HG03520 (cell line): Measurements from ENCODE around the gene KLHL26.

ENCODE experiments used
- ATAC-seq: cut with Tn5 transposase; IDR thresholded peaks from one replicate; pipeline ENCODE4 v1.9.1; 2021; ENCODE audit warnings: mild to moderate bottlenecking, moderate library complexity; ENCODE audit not compliant: unreplicated experiment

Gene KLHL26

GRCh38 chr19:18601875-18602274, 35.0 kb upstream of the KLHL26 start:
- no peak for ATAC-seq

GRCh38 chr19:18603255-18603957, 33.4 kb upstream of the KLHL26 start:
- no peak for ATAC-seq

- ATAC-seq = no peak
Observed at GRCh38 chr19:18603958-18604819, 32.6 kb upstream of the KLHL26 start.

- no peak for ATAC-seq
Observed at GRCh38 chr19:18604820-18605159, 32.0 kb upstream of the KLHL26 start.

- ATAC-seq = no peak
Observed at GRCh38 chr19:18605196-18605545, 31.7 kb upstream of the KLHL26 start.

GRCh38 chr19:18605546-18606280, 31.1 kb upstream of the KLHL26 start:
- ATAC-seq = no peak

- no peak for ATAC-seq
Observed at GRCh38 chr19:18606281-18607225, 30.3 kb upstream of the KLHL26 start, which contains the start of gene CRLF1. CRLF1 (minus strand) TSS chr19:18606799; CDS start chr19:18606656, 143 bp downstream.

GRCh38 chr19:18607226-18608101, 29.4 kb upstream of the KLHL26 start:
- no peak for ATAC-seq

- ATAC-seq = no peak
Observed at GRCh38 chr19:18608102-18608804, 28.6 kb upstream of the KLHL26 start.

GRCh38 chr19:18608805-18609716, 27.8 kb upstream of the KLHL26 start:
- no peak for ATAC-seq

- ATAC-seq = no peak
Observed at GRCh38 chr19:18609717-18610051, 27.1 kb upstream of the KLHL26 start.

- no peak for ATAC-seq
Observed at GRCh38 chr19:18610245-18610555, 26.6 kb upstream of the KLHL26 start.

GRCh38 chr19:18610556-18611326, 26.1 kb upstream of the KLHL26 start:
- ATAC-seq = no peak

GRCh38 chr19:18611327-18612050, 25.3 kb upstream of the KLHL26 start:
- ATAC-seq = no peak

- ATAC-seq = no peak
Observed at GRCh38 chr19:18612051-18612771, 24.6 kb upstream of the KLHL26 start.
